NB4 (cell line): ENCODE results near the gene LRRIQ1.

Experiments
- MYC ChIP-seq: IDR thresholded peaks from 2 replicates; pipeline ENCODE4 v1.6.1; 2011; ENCODE audit warnings: low read depth, low read length
- POLR2A ChIP-seq: IDR thresholded peaks from 2 replicates; pipeline ENCODE4 v1.6.1; 2011; ENCODE audit warnings: mild to moderate bottlenecking; ENCODE audit not compliant: insufficient read length; ENCODE audit errors: extremely low read depth
- TF ChIP-seq, protein P1 (sequence below): IDR thresholded peaks from one replicate; pipeline ENCODE4 v1.5.1; 2012; ENCODE audit warnings: low read depth, low read length
- TF ChIP-seq, protein P2 (sequence below): IDR thresholded peaks from 2 replicates; pipeline ENCODE4 v1.6.1; 2011; ENCODE audit warnings: low read depth, low read length

DNA sequence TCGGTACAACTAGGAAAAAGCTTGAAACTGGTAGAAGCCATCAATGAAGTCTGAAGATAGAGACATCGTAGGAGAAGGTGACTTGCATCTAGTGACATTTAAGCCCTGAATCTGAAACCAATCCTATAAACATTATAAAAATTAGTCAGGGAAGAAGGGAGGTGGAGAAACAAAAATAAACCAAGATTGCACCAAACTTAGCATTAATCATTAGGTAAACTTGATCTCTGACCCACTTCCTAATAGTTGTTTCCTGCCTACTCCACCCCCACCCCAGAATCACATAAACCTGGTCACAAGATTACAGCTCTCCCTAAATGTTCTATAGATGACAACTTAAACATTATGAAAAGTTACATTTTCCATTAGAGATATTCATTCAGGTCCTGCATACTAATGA is 40.5 kb upstream of the LRRIQ1 start:
- TF ChIP-seq, protein P1, sequence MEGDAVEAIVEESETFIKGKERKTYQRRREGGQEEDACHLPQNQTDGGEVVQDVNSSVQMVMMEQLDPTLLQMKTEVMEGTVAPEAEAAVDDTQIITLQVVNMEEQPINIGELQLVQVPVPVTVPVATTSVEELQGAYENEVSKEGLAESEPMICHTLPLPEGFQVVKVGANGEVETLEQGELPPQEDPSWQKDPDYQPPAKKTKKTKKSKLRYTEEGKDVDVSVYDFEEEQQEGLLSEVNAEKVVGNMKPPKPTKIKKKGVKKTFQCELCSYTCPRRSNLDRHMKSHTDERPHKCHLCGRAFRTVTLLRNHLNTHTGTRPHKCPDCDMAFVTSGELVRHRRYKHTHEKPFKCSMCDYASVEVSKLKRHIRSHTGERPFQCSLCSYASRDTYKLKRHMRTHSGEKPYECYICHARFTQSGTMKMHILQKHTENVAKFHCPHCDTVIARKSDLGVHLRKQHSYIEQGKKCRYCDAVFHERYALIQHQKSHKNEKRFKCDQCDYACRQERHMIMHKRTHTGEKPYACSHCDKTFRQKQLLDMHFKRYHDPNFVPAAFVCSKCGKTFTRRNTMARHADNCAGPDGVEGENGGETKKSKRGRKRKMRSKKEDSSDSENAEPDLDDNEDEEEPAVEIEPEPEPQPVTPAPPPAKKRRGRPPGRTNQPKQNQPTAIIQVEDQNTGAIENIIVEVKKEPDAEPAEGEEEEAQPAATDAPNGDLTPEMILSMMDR, result no peak
- TF ChIP-seq, protein P2, sequence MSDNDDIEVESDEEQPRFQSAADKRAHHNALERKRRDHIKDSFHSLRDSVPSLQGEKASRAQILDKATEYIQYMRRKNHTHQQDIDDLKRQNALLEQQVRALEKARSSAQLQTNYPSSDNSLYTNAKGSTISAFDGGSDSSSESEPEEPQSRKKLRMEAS, result no peak
- no peak for TF ChIP-seq MYC
- TF ChIP-seq POLR2A, result no peak
